HepG2 (cell line): ENCODE measurements around the gene ARFGEF2. TPM values are rescaled to one million over a fixed set of nuclear protein-coding genes. Genes with fewer than 3 reads are reported as not detected.

Experiments
- CEBPG ChIP-seq: IDR thresholded peaks from 2 replicates; pipeline ENCODE4 v1.6.1; 2016
- GTF3A ChIP-seq: sonication (generic); formaldehyde crosslinking; conservative IDR thresholded peaks from 2 replicates; pipeline ENCODE4 v1.4.0; 2020; ENCODE audit warnings: mild to moderate bottlenecking, missing genetic modification reagents
- JDP2 ChIP-seq: sonication (generic); formaldehyde crosslinking; IDR thresholded peaks from 2 replicates; pipeline ENCODE4 v1.8.1; 2022; ENCODE audit warnings: missing genetic modification reagents, borderline replicate concordance
- MXD4 ChIP-seq: IDR thresholded peaks from 2 replicates; pipeline ENCODE4 v1.6.1; 2016; ENCODE audit warnings: mild to moderate bottlenecking, missing biosample characterization, missing genetic modification reagents
- NFKBIZ ChIP-seq: IDR thresholded peaks from 2 replicates; pipeline ENCODE4 v1.6.1; 2018; ENCODE audit warnings: missing genetic modification reagents, missing compliant biosample characterization
- PHB2 ChIP-seq: fragments of 450-650 bp; IDR thresholded peaks from 2 replicates; pipeline ENCODE4 v1.6.1; 2018; ENCODE audit not compliant: partially characterized antibody
- RFXAP ChIP-seq: sonication (generic); formaldehyde crosslinking; IDR thresholded peaks from 2 replicates; pipeline ENCODE4 v1.4.0; 2020; ENCODE audit warnings: missing genetic modification reagents, borderline replicate concordance
- SATB2 ChIP-seq: sonication (generic); formaldehyde crosslinking; IDR thresholded peaks from 2 replicates; pipeline ENCODE4 v1.5.0; 2020; ENCODE audit warnings: missing genetic modification reagents
- SOX5 ChIP-seq: IDR thresholded peaks from 2 replicates; pipeline ENCODE4 v1.6.1; 2016; ENCODE audit warnings: borderline replicate concordance
- TBX3 ChIP-seq: fragments of 450-650 bp; IDR thresholded peaks from 2 replicates; pipeline ENCODE4 v1.6.1; 2017; ENCODE audit warnings: antibody characterized with exemption, mild to moderate bottlenecking, inconsistent platforms, borderline replicate concordance
- ZC3H13 ChIP-seq: sonication (generic); formaldehyde crosslinking; IDR thresholded peaks from 2 replicates; pipeline ENCODE4 v1.8.1; 2023; ENCODE audit warnings: mild to moderate bottlenecking, missing genetic modification reagents, moderate library complexity
- ZFX ChIP-seq: sonication (generic); formaldehyde crosslinking; IDR thresholded peaks from 2 replicates; pipeline ENCODE4 v1.4.0; 2020; ENCODE audit warnings: mild to moderate bottlenecking, low read depth, missing genetic modification reagents, moderate library complexity
- ZNF225 ChIP-seq: sonication (generic); formaldehyde crosslinking; IDR thresholded peaks from 2 replicates; pipeline ENCODE4 v1.4.0; 2020; ENCODE audit warnings: mild to moderate bottlenecking, missing genetic modification reagents
- ZNF670 ChIP-seq: sonication (generic); formaldehyde crosslinking; IDR thresholded peaks from 2 replicates; pipeline ENCODE4 v1.8.0; 2022; ENCODE audit warnings: mild to moderate bottlenecking, missing genetic modification reagents, borderline replicate concordance
- ZNF768 ChIP-seq: sonication (generic); formaldehyde crosslinking; IDR thresholded peaks from 2 replicates; pipeline ENCODE4 v1.4.0; 2020; ENCODE audit warnings: missing genetic modification reagents
- polyA plus RNA-seq, 8 experiments: library from polyadenylated mRNA; depleted of rRNA in 3 of 8; stranded (reverse) in 7 of 8; unstranded in 1 of 8; fragments of >200 nt; fragmentation: Illumina TruSeq in 4 of 8; extraction: Trizol in 4 of 8; gene quantifications; 2 replicates each; pipeline versions ENCODE4 v1.2.1 to v1.2.3, GENCODE V29; 2011 to 2016; ENCODE audit warnings: low read depth in 4 of 8, missing spikeins in 1 of 8, mixed read lengths in 1 of 8; ENCODE audit not compliant: insufficient read depth in 1 of 8
- total RNA-seq, 5 experiments: library from RNA; depleted of rRNA; stranded (reverse); fragments of >200 nt; fragmentation: Illumina TruSeq; extraction: Trizol; gene quantifications; 2 replicates each; pipeline ENCODE4 v1.2.3, GENCODE V29; 2016; ENCODE audit warnings: low read depth in 1 of 5
- TF ChIP-seq, protein P1 (sequence below), 2 experiments: fragments of 450-650 bp in 1 of 2; sonication (generic) in 1 of 2; formaldehyde crosslinking in 1 of 2; IDR thresholded peaks; 2 replicates each; pipeline versions ENCODE4 v1.6.1 to v1.8.0; 2016 to 2022; ENCODE audit warnings: antibody characterized with exemption in 1 of 2, mild to moderate bottlenecking in 1 of 2, missing genetic modification reagents in 1 of 2
- TF ChIP-seq, protein P2 (sequence below): sonication (generic); formaldehyde crosslinking; IDR thresholded peaks from 2 replicates; pipeline ENCODE4 v1.4.0; 2020; ENCODE audit warnings: missing genetic modification reagents
- TF ChIP-seq, protein P3 (sequence below): IDR thresholded peaks from 2 replicates; pipeline ENCODE4 v1.6.1; 2018; ENCODE audit warnings: missing genetic modification reagents
- TF ChIP-seq, protein P4 (sequence below): sonication (generic); formaldehyde crosslinking; IDR thresholded peaks from 2 replicates; pipeline ENCODE4 v1.5.0; 2020; ENCODE audit warnings: missing genetic modification reagents

The ARFGEF2 gene
- total and polyA plus RNA-seq, 2 of the 13 experiments (the other 11 are each of a cell fraction or from before 2014, with no cell fraction given) = 44.0 to 60.8 TPM

DNA sequence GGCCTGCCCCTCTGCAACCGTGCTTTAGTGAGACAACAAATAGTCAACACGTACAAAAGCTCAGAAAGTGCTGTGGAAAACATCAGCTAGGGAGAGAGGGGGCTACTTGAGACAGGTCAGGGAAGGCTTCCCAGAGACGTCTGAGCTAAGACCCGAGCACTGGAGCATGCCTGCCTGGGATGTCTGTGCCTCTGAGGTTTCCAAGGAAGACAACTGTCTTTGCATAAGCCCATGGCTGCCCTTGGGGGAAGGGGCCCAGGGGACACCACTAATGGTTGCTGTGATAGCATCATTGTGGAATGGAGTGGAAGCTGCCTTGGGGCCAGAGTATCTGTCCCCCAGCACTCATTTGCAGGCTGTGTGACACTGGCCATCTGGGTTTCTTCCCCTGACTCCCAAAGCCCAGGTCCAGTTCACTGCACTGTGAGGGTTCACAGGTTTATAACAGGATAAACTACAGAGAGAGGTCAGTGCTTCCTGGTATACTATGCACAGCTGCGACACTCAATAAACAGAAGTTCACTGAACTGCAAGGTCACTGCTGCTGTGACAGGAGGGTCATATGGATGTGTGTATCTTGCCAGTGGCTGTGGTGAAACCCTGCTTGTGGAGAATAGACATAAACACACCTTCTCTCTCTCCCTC lies 1.5 kb upstream of the ARFGEF2 start (continued):
- TF ChIP-seq, protein P1, sequence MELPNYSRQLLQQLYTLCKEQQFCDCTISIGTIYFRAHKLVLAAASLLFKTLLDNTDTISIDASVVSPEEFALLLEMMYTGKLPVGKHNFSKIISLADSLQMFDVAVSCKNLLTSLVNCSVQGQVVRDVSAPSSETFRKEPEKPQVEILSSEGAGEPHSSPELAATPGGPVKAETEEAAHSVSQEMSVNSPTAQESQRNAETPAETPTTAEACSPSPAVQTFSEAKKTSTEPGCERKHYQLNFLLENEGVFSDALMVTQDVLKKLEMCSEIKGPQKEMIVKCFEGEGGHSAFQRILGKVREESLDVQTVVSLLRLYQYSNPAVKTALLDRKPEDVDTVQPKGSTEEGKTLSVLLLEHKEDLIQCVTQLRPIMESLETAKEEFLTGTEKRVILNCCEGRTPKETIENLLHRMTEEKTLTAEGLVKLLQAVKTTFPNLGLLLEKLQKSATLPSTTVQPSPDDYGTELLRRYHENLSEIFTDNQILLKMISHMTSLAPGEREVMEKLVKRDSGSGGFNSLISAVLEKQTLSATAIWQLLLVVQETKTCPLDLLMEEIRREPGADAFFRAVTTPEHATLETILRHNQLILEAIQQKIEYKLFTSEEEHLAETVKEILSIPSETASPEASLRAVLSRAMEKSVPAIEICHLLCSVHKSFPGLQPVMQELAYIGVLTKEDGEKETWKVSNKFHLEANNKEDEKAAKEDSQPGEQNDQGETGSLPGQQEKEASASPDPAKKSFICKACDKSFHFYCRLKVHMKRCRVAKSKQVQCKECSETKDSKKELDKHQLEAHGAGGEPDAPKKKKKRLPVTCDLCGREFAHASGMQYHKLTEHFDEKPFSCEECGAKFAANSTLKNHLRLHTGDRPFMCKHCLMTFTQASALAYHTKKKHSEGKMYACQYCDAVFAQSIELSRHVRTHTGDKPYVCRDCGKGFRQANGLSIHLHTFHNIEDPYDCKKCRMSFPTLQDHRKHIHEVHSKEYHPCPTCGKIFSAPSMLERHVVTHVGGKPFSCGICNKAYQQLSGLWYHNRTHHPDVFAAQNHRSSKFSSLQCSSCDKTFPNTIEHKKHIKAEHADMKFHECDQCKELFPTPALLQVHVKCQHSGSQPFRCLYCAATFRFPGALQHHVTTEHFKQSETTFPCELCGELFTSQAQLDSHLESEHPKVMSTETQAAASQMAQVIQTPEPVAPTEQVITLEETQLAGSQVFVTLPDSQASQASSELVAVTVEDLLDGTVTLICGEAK (IDR thresholded peaks at IDR 0.05) = no peak
- TF ChIP-seq, protein P1 (CRISPR knock-in tag; IDR thresholded peaks at IDR 0.05) = peak; percentile 62; the same call in 1 of the 2 replicates
- TF ChIP-seq ZNF225 (CRISPR knock-in tag) = peak; percentile 84; the same call in 1 of the 2 replicates
- peak; percentile 96 for TF ChIP-seq ZNF670
- no peak for TF ChIP-seq PHB2
- TF ChIP-seq NFKBIZ (CRISPR knock-in tag) = peak; percentile 76
- TF ChIP-seq CEBPG (CRISPR knock-in tag) = peak; percentile 82
- no peak for TF ChIP-seq SATB2 (CRISPR knock-in tag)
- TF ChIP-seq SOX5 (CRISPR knock-in tag) = peak; percentile 92
- TF ChIP-seq TBX3 = peak; percentile 61; the same call in 1 of the 2 replicates
- TF ChIP-seq, protein P2, sequence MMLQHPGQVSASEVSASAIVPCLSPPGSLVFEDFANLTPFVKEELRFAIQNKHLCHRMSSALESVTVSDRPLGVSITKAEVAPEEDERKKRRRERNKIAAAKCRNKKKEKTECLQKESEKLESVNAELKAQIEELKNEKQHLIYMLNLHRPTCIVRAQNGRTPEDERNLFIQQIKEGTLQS (CRISPR knock-in tag) = peak; percentile 36
- TF ChIP-seq GTF3A = 0 out of 2 replicates have a peak, but pooled peaks have one; percentile 72
- TF ChIP-seq RFXAP (CRISPR knock-in tag) = peak; percentile 80; the same call in 1 of the 2 replicates
- TF ChIP-seq ZNF768 (CRISPR knock-in tag) = peak; percentile 75
- TF ChIP-seq, protein P3, sequence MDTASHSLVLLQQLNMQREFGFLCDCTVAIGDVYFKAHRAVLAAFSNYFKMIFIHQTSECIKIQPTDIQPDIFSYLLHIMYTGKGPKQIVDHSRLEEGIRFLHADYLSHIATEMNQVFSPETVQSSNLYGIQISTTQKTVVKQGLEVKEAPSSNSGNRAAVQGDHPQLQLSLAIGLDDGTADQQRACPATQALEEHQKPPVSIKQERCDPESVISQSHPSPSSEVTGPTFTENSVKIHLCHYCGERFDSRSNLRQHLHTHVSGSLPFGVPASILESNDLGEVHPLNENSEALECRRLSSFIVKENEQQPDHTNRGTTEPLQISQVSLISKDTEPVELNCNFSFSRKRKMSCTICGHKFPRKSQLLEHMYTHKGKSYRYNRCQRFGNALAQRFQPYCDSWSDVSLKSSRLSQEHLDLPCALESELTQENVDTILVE (CRISPR knock-in tag) = peak; percentile 85
- peak; percentile 93 for TF ChIP-seq MXD4
- no peak for TF ChIP-seq ZC3H13 (CRISPR knock-in tag)
- TF ChIP-seq ZFX (CRISPR knock-in tag) = no peak; the same call in 1 of the 2 replicates
- TF ChIP-seq JDP2 (CRISPR knock-in tag) = no peak
- TF ChIP-seq, protein P4, sequence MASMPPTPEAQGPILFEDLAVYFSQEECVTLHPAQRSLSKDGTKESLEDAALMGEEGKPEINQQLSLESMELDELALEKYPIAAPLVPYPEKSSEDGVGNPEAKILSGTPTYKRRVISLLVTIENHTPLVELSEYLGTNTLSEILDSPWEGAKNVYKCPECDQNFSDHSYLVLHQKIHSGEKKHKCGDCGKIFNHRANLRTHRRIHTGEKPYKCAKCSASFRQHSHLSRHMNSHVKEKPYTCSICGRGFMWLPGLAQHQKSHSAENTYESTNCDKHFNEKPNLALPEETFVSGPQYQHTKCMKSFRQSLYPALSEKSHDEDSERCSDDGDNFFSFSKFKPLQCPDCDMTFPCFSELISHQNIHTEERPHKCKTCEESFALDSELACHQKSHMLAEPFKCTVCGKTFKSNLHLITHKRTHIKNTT (CRISPR knock-in tag) = no peak
